Stomach (tissue), 4 donors: ENCODE data around the gene DYRK4.

ENCODE experiments used
- CTCF ChIP-seq, 7 experiments: fragments of 450-650 bp in 4 of 7; fragments of 200-600 bp in 3 of 7; sonication (generic) in 3 of 7; IDR thresholded peaks; one replicate each; pipeline ENCODE4 v1.5.1; 2016 to 2019; ENCODE audit warnings: antibody characterized with exemption in 7 of 7, control low read depth in 2 of 7, mild to moderate bottlenecking in 1 of 7
- EP300 ChIP-seq: sonication (generic); formaldehyde crosslinking; IDR thresholded peaks from one replicate; pipeline ENCODE4 v1.6.1; 2017; ENCODE audit warnings: antibody characterized with exemption
- POLR2A ChIP-seq, 4 donors: fragments of 450-650 bp; IDR thresholded peaks; one replicate each; pipeline ENCODE4 v1.6.1; 2016; ENCODE audit warnings: antibody characterized with exemption in 4 of 4, control low read depth in 2 of 4, mild to moderate bottlenecking in 1 of 4, moderate library complexity in 1 of 4
- POLR2AphosphoS5 ChIP-seq, 3 donors: sonication (generic); formaldehyde crosslinking; IDR thresholded peaks; one replicate each; pipeline ENCODE4 v1.6.1; 2016; ENCODE audit warnings: antibody characterized with exemption in 3 of 3

- TF ChIP-seq CTCF (IDR thresholded peaks at IDR 0.05) = no peak
- no peak for TF ChIP-seq POLR2AphosphoS5 (IDR thresholded peaks at IDR 0.05)
- no peak for TF ChIP-seq POLR2A (IDR thresholded peaks at IDR 0.05)
- no peak for TF ChIP-seq EP300
Measured at GRCh38 chr12:4567073-4567881, 5.3 kb downstream of the DYRK4 start.
